SK-N-SH treated with all-trans-retinoic acid at 6 μM for 48 hours (cell line): ENCODE data around the gene DPP9.
A peak's percentile ranks its signal among the peaks of the same experiment; 100 is the strongest.

Source experiments
- ATAC-seq: fragments of 200-7000 bp; cut with Tn5 transposase; 3 replicates; pipeline ENCODE4 v1.9.1; 2020; ENCODE audit warnings: mild to moderate bottlenecking, moderate library complexity
- ARNTL ChIP-seq: fragments of 450-650 bp; formaldehyde crosslinking; IDR thresholded peaks from 2 replicates; pipeline ENCODE4 v1.5.0; 2020; ENCODE audit warnings: low read depth, mild to moderate bottlenecking, moderate library complexity, borderline replicate concordance
- BACH2 ChIP-seq: fragments of 250-450 bp; sonication (Bioruptor Pico); IDR thresholded peaks from 2 replicates; pipeline ENCODE4 v1.9.0; 2021; ENCODE audit warnings: mild to moderate bottlenecking, borderline replicate concordance
- CSDC2 ChIP-seq: fragments of 250-450 bp; sonication (Bioruptor Pico); IDR thresholded peaks from 2 replicates; pipeline ENCODE4 v1.5.0; 2020; ENCODE audit warnings: mild to moderate bottlenecking, moderate library complexity
- ESRRG ChIP-seq: fragments of 250-450 bp; sonication (Bioruptor Pico); IDR thresholded peaks from 2 replicates; pipeline ENCODE4 v1.6.1; 2021; ENCODE audit warnings: mild to moderate bottlenecking
- GLIS3 ChIP-seq: fragments of 250-450 bp; sonication (Bioruptor Pico); IDR thresholded peaks from 2 replicates; pipeline ENCODE4 v1.5.0; 2020; ENCODE audit warnings: mild to moderate bottlenecking, moderate library complexity
- ISL1 ChIP-seq: fragments of 250-450 bp; sonication (Bioruptor Pico); IDR thresholded peaks from 2 replicates; pipeline ENCODE4 v2.1.2; 2022; ENCODE audit warnings: mild to moderate bottlenecking, moderate library complexity
- OSR1 ChIP-seq: fragments of 250-450 bp; sonication (Bioruptor Pico); IDR thresholded peaks from 2 replicates; pipeline ENCODE4 v1.8.0; 2022; ENCODE audit warnings: moderate library complexity, mild to moderate bottlenecking, inconsistent platforms
- PPARA ChIP-seq: fragments of 250-450 bp; sonication (Bioruptor Pico); IDR thresholded peaks from 2 replicates; pipeline ENCODE4 v1.5.0; 2020; ENCODE audit warnings: mild to moderate bottlenecking, borderline replicate concordance
- RARB ChIP-seq: fragments of 250-450 bp; sonication (Bioruptor Pico); IDR thresholded peaks from 2 replicates; pipeline ENCODE4 v1.8.0; 2021; ENCODE audit warnings: mild to moderate bottlenecking, moderate library complexity
- SNAI2 ChIP-seq: fragments of 250-450 bp; sonication (Bioruptor Pico); IDR thresholded peaks from 2 replicates; pipeline ENCODE4 v1.5.0; 2020; ENCODE audit warnings: mild to moderate bottlenecking, moderate library complexity
- TCF4 ChIP-seq: fragments of 250-450 bp; sonication (Bioruptor Pico); IDR thresholded peaks from 2 replicates; pipeline ENCODE4 v1.8.0; 2021; ENCODE audit warnings: mild to moderate bottlenecking, moderate library complexity, borderline replicate concordance
- TOX ChIP-seq: fragments of 250-450 bp; sonication (Bioruptor Pico); IDR thresholded peaks from 2 replicates; pipeline ENCODE4 v1.8.0; 2021; ENCODE audit warnings: mild to moderate bottlenecking, moderate library complexity, borderline replicate concordance
- ZC3H10 ChIP-seq: fragments of 250-450 bp; sonication (Bioruptor Pico); IDR thresholded peaks from 2 replicates; pipeline ENCODE4 v1.5.1; 2021; ENCODE audit warnings: mild to moderate bottlenecking, moderate library complexity
- ZFP3 ChIP-seq: fragments of 250-450 bp; sonication (Bioruptor Pico); IDR thresholded peaks from 2 replicates; pipeline ENCODE4 v1.5.0; 2020; ENCODE audit warnings: mild to moderate bottlenecking, moderate library complexity
- ZFP30 ChIP-seq: fragments of 450-650 bp; formaldehyde crosslinking; IDR thresholded peaks from 2 replicates; pipeline ENCODE4 v1.5.0; 2022; ENCODE audit warnings: mild to moderate bottlenecking, moderate library complexity
- ZNF565 ChIP-seq: fragments of 450-650 bp; formaldehyde crosslinking; conservative IDR thresholded peaks from 2 replicates; pipeline ENCODE4 v1.5.0; 2020; ENCODE audit warnings: low read depth, mild to moderate bottlenecking, moderate library complexity
- ZNF70 ChIP-seq: fragments of 450-650 bp; formaldehyde crosslinking; IDR thresholded peaks from 2 replicates; pipeline ENCODE4 v1.5.0; 2020; ENCODE audit warnings: mild to moderate bottlenecking, moderate library complexity
- ZNF8 ChIP-seq: fragments of 450-650 bp; formaldehyde crosslinking; IDR thresholded peaks from 2 replicates; pipeline ENCODE4 v1.5.0; 2020; ENCODE audit warnings: mild to moderate bottlenecking, moderate library complexity
- TF ChIP-seq, protein P1 (sequence below): fragments of 250-450 bp; sonication (Bioruptor Pico); IDR thresholded peaks from 2 replicates; pipeline ENCODE4 v1.8.0; 2020; ENCODE audit warnings: mild to moderate bottlenecking, moderate library complexity, borderline replicate concordance
- TF ChIP-seq, protein P2 (sequence below): fragments of 250-450 bp; sonication (Bioruptor Pico); IDR thresholded peaks from 2 replicates; pipeline ENCODE4 v1.8.0; 2021; ENCODE audit warnings: low read depth, mild to moderate bottlenecking, moderate library complexity, borderline replicate concordance
- TF ChIP-seq, protein P3 (sequence below): fragments of 250-450 bp; sonication (Bioruptor Pico); IDR thresholded peaks from 2 replicates; pipeline ENCODE4 v1.5.0; 2020; ENCODE audit warnings: mild to moderate bottlenecking, moderate library complexity
- TF ChIP-seq, protein P4 (sequence below): fragments of 250-450 bp; sonication (Bioruptor Pico); IDR thresholded peaks from 2 replicates; pipeline ENCODE4 v1.5.1; 2021; ENCODE audit warnings: mild to moderate bottlenecking, moderate library complexity
- TF ChIP-seq, protein P5 (sequence below): fragments of 250-450 bp; sonication (Bioruptor Pico); IDR thresholded peaks from 2 replicates; pipeline ENCODE4 v1.5.1; 2020; ENCODE audit warnings: low read depth, mild to moderate bottlenecking, moderate library complexity

DPP9 gene

DNA sequence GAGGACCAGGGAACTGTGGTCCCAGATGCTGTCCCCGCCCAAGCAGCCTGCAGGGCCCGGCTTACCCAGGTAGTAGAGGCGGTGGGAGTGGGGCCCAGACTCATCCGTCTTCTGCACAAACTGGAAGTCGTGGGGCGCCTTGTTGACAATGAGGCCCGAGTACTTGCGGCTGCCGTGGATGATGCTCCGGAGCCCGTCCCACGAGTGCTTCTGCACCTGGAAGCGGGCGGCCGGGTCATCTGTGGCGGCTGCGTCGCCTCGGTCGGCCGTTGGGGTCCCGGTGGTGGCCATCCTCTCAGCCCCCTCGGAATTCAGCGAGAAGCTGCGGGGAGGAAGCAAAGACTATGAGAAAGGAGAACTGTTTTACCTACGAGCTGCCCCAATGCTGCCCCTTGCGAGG, 9.6 kb downstream of the DPP9 start:
- TF ChIP-seq ZC3H10 (CRISPR knock-in tag) = no peak
- no peak for TF ChIP-seq RARB (CRISPR knock-in tag)
- TF ChIP-seq SNAI2 (CRISPR knock-in tag) = no peak
- no peak for TF ChIP-seq ZNF8 (CRISPR knock-in tag)
- no peak for TF ChIP-seq ZNF565
- no peak for TF ChIP-seq GLIS3 (CRISPR knock-in tag)
- TF ChIP-seq, protein P1, sequence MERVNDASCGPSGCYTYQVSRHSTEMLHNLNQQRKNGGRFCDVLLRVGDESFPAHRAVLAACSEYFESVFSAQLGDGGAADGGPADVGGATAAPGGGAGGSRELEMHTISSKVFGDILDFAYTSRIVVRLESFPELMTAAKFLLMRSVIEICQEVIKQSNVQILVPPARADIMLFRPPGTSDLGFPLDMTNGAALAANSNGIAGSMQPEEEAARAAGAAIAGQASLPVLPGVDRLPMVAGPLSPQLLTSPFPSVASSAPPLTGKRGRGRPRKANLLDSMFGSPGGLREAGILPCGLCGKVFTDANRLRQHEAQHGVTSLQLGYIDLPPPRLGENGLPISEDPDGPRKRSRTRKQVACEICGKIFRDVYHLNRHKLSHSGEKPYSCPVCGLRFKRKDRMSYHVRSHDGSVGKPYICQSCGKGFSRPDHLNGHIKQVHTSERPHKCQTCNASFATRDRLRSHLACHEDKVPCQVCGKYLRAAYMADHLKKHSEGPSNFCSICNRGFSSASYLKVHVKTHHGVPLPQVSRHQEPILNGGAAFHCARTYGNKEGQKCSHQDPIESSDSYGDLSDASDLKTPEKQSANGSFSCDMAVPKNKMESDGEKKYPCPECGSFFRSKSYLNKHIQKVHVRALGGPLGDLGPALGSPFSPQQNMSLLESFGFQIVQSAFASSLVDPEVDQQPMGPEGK (CRISPR knock-in tag) = no peak
- TF ChIP-seq ESRRG (CRISPR knock-in tag) = no peak
- TF ChIP-seq, protein P2, sequence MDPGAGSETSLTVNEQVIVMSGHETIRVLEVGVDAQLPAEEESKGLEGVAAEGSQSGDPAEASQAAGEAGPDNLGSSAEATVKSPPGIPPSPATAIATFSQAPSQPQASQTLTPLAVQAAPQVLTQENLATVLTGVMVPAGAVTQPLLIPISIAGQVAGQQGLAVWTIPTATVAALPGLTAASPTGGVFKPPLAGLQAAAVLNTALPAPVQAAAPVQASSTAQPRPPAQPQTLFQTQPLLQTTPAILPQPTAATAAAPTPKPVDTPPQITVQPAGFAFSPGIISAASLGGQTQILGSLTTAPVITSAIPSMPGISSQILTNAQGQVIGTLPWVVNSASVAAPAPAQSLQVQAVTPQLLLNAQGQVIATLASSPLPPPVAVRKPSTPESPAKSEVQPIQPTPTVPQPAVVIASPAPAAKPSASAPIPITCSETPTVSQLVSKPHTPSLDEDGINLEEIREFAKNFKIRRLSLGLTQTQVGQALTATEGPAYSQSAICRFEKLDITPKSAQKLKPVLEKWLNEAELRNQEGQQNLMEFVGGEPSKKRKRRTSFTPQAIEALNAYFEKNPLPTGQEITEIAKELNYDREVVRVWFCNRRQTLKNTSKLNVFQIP = no peak
- TF ChIP-seq BACH2 = no peak
- TF ChIP-seq, protein P3, sequence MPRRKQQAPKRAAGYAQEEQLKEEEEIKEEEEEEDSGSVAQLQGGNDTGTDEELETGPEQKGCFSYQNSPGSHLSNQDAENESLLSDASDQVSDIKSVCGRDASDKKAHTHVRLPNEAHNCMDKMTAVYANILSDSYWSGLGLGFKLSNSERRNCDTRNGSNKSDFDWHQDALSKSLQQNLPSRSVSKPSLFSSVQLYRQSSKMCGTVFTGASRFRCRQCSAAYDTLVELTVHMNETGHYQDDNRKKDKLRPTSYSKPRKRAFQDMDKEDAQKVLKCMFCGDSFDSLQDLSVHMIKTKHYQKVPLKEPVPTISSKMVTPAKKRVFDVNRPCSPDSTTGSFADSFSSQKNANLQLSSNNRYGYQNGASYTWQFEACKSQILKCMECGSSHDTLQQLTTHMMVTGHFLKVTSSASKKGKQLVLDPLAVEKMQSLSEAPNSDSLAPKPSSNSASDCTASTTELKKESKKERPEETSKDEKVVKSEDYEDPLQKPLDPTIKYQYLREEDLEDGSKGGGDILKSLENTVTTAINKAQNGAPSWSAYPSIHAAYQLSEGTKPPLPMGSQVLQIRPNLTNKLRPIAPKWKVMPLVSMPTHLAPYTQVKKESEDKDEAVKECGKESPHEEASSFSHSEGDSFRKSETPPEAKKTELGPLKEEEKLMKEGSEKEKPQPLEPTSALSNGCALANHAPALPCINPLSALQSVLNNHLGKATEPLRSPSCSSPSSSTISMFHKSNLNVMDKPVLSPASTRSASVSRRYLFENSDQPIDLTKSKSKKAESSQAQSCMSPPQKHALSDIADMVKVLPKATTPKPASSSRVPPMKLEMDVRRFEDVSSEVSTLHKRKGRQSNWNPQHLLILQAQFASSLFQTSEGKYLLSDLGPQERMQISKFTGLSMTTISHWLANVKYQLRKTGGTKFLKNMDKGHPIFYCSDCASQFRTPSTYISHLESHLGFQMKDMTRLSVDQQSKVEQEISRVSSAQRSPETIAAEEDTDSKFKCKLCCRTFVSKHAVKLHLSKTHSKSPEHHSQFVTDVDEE (CRISPR knock-in tag) = no peak
- TF ChIP-seq ISL1 = no peak
- no peak for TF ChIP-seq OSR1
- TF ChIP-seq, protein P4, sequence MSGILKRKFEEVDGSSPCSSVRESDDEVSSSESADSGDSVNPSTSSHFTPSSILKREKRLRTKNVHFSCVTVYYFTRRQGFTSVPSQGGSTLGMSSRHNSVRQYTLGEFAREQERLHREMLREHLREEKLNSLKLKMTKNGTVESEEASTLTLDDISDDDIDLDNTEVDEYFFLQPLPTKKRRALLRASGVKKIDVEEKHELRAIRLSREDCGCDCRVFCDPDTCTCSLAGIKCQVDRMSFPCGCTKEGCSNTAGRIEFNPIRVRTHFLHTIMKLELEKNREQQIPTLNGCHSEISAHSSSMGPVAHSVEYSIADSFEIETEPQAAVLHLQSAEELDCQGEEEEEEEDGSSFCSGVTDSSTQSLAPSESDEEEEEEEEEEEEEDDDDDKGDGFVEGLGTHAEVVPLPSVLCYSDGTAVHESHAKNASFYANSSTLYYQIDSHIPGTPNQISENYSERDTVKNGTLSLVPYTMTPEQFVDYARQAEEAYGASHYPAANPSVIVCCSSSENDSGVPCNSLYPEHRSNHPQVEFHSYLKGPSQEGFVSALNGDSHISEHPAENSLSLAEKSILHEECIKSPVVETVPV (CRISPR knock-in tag) = no peak
- no peak for TF ChIP-seq TCF4 (CRISPR knock-in tag)
- TF ChIP-seq ZFP3 (CRISPR knock-in tag) = no peak
- TF ChIP-seq TOX (CRISPR knock-in tag) = no peak
- no peak for TF ChIP-seq ZNF70 (CRISPR knock-in tag)
- TF ChIP-seq CSDC2 (CRISPR knock-in tag) = no peak
- no peak for TF ChIP-seq PPARA (CRISPR knock-in tag)
- no peak for ATAC-seq

DNA sequence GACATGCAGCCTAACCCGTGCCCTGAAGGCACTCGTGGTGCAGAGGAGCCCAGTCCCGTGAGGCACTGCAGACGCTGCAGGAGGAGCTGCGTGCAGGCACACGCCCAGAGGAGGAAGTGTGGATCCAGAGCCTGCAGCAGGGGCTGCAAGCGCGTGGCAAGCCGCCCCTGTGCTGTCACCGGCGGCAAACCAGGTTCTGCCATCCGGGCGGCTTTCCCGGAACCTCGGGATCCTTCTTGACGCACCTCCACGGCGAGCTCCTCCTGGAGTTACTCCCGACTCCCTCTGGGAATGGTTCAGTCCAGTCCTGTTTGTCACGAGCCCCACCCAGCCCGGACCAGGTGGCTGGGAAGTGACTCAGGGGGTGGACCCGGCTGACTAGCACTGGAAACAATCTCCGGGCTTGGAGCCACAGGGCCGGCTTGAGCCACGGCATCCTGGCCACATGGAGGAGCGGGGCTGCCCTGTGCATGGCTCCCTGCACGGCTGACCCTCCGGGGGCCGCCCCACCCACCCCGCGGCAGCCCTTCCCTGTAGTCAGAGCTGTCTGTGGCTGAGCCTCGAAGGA, 10.2 kb downstream of the DPP9 start:
- TF ChIP-seq OSR1 (no peak), ESRRG (CRISPR knock-in tag) (no peak), RARB (CRISPR knock-in tag) (no peak), ZC3H10 (CRISPR knock-in tag) (no peak), ZFP30 (CRISPR knock-in tag) (no peak), BACH2 (no peak), GLIS3 (CRISPR knock-in tag) (no peak), ISL1 (no peak), PPARA (CRISPR knock-in tag) (no peak), TCF4 (CRISPR knock-in tag) (no peak), ZNF565 (no peak), TOX (CRISPR knock-in tag) (no peak), ZNF8 (CRISPR knock-in tag) (no peak), ZFP3 (CRISPR knock-in tag) (no peak), ARNTL (CRISPR knock-in tag) (no peak), CSDC2 (CRISPR knock-in tag) (no peak)
- TF ChIP-seq, protein P5, sequence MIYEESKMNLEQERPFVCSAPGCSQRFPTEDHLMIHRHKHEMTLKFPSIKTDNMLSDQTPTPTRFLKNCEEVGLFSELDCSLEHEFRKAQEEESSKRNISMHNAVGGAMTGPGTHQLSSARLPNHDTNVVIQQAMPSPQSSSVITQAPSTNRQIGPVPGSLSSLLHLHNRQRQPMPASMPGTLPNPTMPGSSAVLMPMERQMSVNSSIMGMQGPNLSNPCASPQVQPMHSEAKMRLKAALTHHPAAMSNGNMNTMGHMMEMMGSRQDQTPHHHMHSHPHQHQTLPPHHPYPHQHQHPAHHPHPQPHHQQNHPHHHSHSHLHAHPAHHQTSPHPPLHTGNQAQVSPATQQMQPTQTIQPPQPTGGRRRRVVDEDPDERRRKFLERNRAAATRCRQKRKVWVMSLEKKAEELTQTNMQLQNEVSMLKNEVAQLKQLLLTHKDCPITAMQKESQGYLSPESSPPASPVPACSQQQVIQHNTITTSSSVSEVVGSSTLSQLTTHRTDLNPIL (CRISPR knock-in tag) = no peak
- TF ChIP-seq, protein P1 (CRISPR knock-in tag) = no peak
- TF ChIP-seq, protein P4 (CRISPR knock-in tag) = no peak
- TF ChIP-seq, all 23 proteins: peak for 0
- ATAC-seq = peak; percentile 92
